A673 (cell line): ENCODE measurements around the gene PTPRR. TPM values are rescaled to one million over a fixed set of nuclear protein-coding genes. Genes with fewer than 3 reads are reported as not detected.

Source experiments
- BruUV-seq: library from RNA; stranded (reverse); fragments of 400-500 nt; replicated peaks from 2 replicates; lab custom pipeline; 2021; lab: Mats Ljungman, UMichigan
- CTCF ChIA-PET: fragments of 300-600 bp; sonication (Branson Sonifier 250); formaldehyde crosslinking; loops from one replicate; lab custom pipeline; 2022; ENCODE audit warnings: antibody characterized with exemption; lab: Charles Lee
- POLR2A ChIA-PET: fragments of 300-600 bp; sonication (Branson Sonifier 250); formaldehyde crosslinking; loops from one replicate; lab custom pipeline; 2022; ENCODE audit warnings: antibody characterized with exemption; ENCODE audit not compliant: low non-redundant PET; lab: Charles Lee
- DNase-seq: peaks from one replicate; pipeline ENCODE4 v3.0.0-alpha.2; 2015; ENCODE audit warnings: low spot score
- H3K27ac ChIP-seq: fragments of 200-600 bp; sonication (generic); 2 replicates; pipeline ENCODE4 v1.5.1; 2016; ENCODE audit warnings: mixed run types, low read depth, mild to moderate bottlenecking, mixed read lengths, antibody characterized with exemption, low read length; ENCODE audit not compliant: poor library complexity, severe bottlenecking
- H3K27me3 ChIP-seq: fragments of 200-600 bp; sonication (generic); replicated peaks from 2 replicates; pipeline ENCODE4 v1.6.1; 2017; ENCODE audit warnings: mixed run types, low read depth, mild to moderate bottlenecking, mixed read lengths, antibody characterized with exemption, low read length; ENCODE audit not compliant: insufficient read depth, poor library complexity
- H3K36me3 ChIP-seq: fragments of 200-600 bp; sonication (generic); 2 replicates; pipeline ENCODE4 v1.6.1; 2016; ENCODE audit warnings: mixed run types, mild to moderate bottlenecking, mixed read lengths, antibody characterized with exemption, low read length; ENCODE audit not compliant: insufficient read depth, poor library complexity, severe bottlenecking
- H3K4me1 ChIP-seq: fragments of 200-600 bp; sonication (generic); 2 replicates; pipeline ENCODE4 v1.6.1; 2017; ENCODE audit warnings: mixed run types, mild to moderate bottlenecking, mixed read lengths, antibody characterized with exemption, low read length; ENCODE audit not compliant: insufficient read depth, poor library complexity, severe bottlenecking
- H3K4me3 ChIP-seq: fragments of 200-600 bp; sonication (generic); 2 replicates; pipeline ENCODE4 v1.5.1; 2016; ENCODE audit warnings: low read depth, mixed run types, mild to moderate bottlenecking, mixed read lengths, low read length; ENCODE audit not compliant: poor library complexity, severe bottlenecking
- H3K9me3 ChIP-seq: fragments of 200-600 bp; sonication (generic); 2 replicates; pipeline ENCODE4 v1.6.1; 2016; ENCODE audit warnings: mixed run types, low read depth, mild to moderate bottlenecking, mixed read lengths, antibody characterized with exemption, low read length; ENCODE audit not compliant: poor library complexity, severe bottlenecking
- EZH2 ChIP-seq: fragments of 200-600 bp; sonication (generic); IDR thresholded peaks from 2 replicates; pipeline ENCODE4 v1.6.1; 2017; ENCODE audit warnings: borderline replicate concordance, low read depth, mild to moderate bottlenecking, mixed read lengths, antibody characterized with exemption, low read length; ENCODE audit not compliant: poor library complexity, severe bottlenecking
- intact Hi-C: fragments of 100-400 bp; cut with micrococcal nuclease; formaldehyde crosslinking; loops from one replicate; pipeline ENCODE4 v1.10.0; 2022; ENCODE audit not compliant: unreplicated experiment
- total RNA-seq: library from RNA; stranded (reverse); gene quantifications from 2 replicates; pipeline ENCODE4 v1.2.3, GENCODE V29; 2021
- TF ChIP-seq, protein P1 (sequence below): fragments of 300-800, 200-600 bp; sonication (generic); conservative IDR thresholded peaks from 2 replicates; pipeline ENCODE4 v1.5.1; 2017; ENCODE audit warnings: low read depth, mild to moderate bottlenecking, antibody characterized with exemption, low read length, moderate library complexity, mixed read lengths

Gene PTPRR
- total RNA-seq, 1 experiment from 2014 or later: not detected

DNA sequence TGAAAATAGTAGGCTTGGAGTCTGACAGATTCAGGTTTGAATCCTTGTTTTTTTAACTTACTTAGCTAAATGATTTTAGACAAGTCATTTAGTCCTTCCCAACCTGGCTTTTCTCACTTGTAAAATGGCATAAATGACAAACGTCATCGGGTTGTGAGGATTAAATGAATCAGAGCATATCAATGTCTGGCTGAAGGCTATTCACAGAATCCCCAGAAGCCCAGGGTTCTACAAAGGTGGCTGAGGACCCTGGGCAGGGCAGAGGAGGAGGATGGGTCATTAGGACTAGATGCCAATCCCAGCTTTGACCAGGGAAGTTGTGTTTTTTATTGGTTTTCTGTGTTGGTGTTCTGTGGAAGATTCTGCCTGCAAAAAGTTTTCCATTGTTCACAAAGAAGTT, 275.7 kb downstream of the PTPRR start:
- ChIA-PET POLR2A (no interaction called here), CTCF (no interaction called here)
- no peak for DNase-seq
- no peaks in the 10 kb centered on the region for H3K9me3 ChIP-seq
- no peaks in the 10 kb centered on the region for H3K36me3 ChIP-seq
- H3K4me1 ChIP-seq: peaks cover 17% of the 10 kb centered on the region
- H3K27ac ChIP-seq: no peak overlapping the region
- H3K4me3 ChIP-seq: no peak overlapping the region
- H3K27me3 ChIP-seq: no peaks in the 10 kb centered on the region
- intact Hi-C loops: no loop called here
- TF ChIP-seq EZH2: no peak
- TF ChIP-seq, protein P1, sequence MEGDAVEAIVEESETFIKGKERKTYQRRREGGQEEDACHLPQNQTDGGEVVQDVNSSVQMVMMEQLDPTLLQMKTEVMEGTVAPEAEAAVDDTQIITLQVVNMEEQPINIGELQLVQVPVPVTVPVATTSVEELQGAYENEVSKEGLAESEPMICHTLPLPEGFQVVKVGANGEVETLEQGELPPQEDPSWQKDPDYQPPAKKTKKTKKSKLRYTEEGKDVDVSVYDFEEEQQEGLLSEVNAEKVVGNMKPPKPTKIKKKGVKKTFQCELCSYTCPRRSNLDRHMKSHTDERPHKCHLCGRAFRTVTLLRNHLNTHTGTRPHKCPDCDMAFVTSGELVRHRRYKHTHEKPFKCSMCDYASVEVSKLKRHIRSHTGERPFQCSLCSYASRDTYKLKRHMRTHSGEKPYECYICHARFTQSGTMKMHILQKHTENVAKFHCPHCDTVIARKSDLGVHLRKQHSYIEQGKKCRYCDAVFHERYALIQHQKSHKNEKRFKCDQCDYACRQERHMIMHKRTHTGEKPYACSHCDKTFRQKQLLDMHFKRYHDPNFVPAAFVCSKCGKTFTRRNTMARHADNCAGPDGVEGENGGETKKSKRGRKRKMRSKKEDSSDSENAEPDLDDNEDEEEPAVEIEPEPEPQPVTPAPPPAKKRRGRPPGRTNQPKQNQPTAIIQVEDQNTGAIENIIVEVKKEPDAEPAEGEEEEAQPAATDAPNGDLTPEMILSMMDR: no peak
- BruUV-seq: no TSS peak

DNA sequence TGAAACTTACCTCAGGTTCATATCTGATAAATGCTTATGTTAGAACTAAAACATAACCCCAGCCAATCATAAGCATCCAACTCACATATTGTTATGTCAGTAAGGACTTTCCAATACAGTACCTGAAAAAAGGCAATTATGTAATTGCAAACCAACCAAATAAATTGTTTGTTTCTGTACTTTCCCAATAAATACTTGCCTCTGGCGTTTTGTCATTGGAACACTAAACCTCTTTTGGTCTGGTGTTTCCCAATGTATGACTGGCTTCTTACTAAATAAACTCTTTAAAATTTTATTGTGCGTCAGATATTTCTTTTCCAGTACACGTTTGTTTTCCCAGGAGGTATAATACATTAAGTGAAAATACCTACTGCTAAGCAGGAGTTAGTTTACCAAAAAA, 276.6 kb downstream of the PTPRR start:
- no peaks in the 10 kb centered on the region for H3K9me3 ChIP-seq
- no peak overlapping the region for H3K4me3 ChIP-seq
- ChIA-PET CTCF (no interaction called here), POLR2A (no interaction called here)
- H3K4me1 ChIP-seq: peaks cover 17% of the 10 kb centered on the region
- no TSS peak for BruUV-seq
- TF ChIP-seq, protein P1: no peak
- no peak for TF ChIP-seq EZH2
- no peaks in the 10 kb centered on the region for H3K27me3 ChIP-seq
- no peak overlapping the region for H3K27ac ChIP-seq
- H3K36me3 ChIP-seq: no peaks in the 10 kb centered on the region
- DNase-seq: no peak
- intact Hi-C loops: no loop called here

DNA sequence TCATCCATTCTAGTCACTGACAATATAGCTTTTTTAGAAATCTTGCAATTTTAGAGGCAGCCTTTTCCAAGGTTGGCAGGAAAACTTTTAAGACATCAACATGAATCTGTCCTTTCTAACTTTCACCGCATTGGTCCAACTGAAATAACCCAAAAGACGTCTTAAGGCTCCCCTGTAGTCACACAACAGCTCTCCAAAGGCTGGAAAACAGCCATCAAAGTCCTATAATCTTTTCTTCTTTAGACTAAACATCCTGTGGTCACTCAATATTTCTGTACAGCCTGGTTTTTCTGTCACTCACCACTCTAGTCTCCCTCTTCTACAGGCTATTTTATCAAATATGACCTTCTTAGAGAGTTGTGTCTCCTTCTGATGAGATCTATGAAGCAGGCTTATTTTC, 278.8 kb downstream of the PTPRR start:
- H3K4me3 ChIP-seq: no peak overlapping the region
- ChIA-PET CTCF (no interaction called here), POLR2A (no interaction called here)
- H3K27me3 ChIP-seq: no peaks in the 10 kb centered on the region
- no peaks in the 10 kb centered on the region for H3K36me3 ChIP-seq
- H3K4me1 ChIP-seq: peaks cover 16% of the 10 kb centered on the region
- H3K27ac ChIP-seq: no peak overlapping the region
- no TSS peak for BruUV-seq
- intact Hi-C loops: no loop called here
- TF ChIP-seq EZH2: no peak
- TF ChIP-seq, protein P1: no peak
- no peaks in the 10 kb centered on the region for H3K9me3 ChIP-seq
- no peak for DNase-seq
